WTC11 (cell line): ENCODE measurements around the gene TMEM204. TPM values are rescaled to one million over a fixed set of nuclear protein-coding genes. Genes with fewer than 3 reads are reported as not detected.
A peak's percentile ranks its signal among the peaks of the same experiment; 100 is the strongest.

Source experiments
- ATF1 ChIP-seq: sonication (generic); formaldehyde crosslinking; IDR thresholded peaks from 2 replicates; pipeline ENCODE4 v1.8.1; 2023; ENCODE audit warnings: mild to moderate bottlenecking, moderate library complexity, missing genetic modification reagents
- CTCF ChIP-seq: fragments of 200-600 bp; IDR thresholded peaks from 2 replicates; pipeline ENCODE4 v1.8.0; 2022; ENCODE audit warnings: antibody characterized with exemption
- E2F5 ChIP-seq: sonication (generic); formaldehyde crosslinking; IDR thresholded peaks from 2 replicates; pipeline ENCODE4 v1.8.1; 2022; ENCODE audit warnings: mild to moderate bottlenecking, moderate library complexity, missing genetic modification reagents
- FOXK1 ChIP-seq: sonication (generic); formaldehyde crosslinking; IDR thresholded peaks from 2 replicates; pipeline ENCODE4 v1.8.0; 2022; ENCODE audit warnings: mild to moderate bottlenecking, moderate library complexity, missing genetic modification reagents
- GTF2I ChIP-seq: fragments of 250-450 bp; sonication (Bioruptor Pico); conservative IDR thresholded peaks from 2 replicates; pipeline ENCODE4 v1.4.0; 2021; ENCODE audit warnings: mild to moderate bottlenecking
- HMGA2 ChIP-seq: fragments of 250-450 bp; sonication (Bioruptor Pico); IDR thresholded peaks from 2 replicates; pipeline ENCODE4 v1.4.0; 2021; ENCODE audit warnings: mild to moderate bottlenecking, moderate library complexity
- JUN ChIP-seq: sonication (generic); formaldehyde crosslinking; IDR thresholded peaks from 2 replicates; pipeline ENCODE4 v1.8.0; 2023; ENCODE audit warnings: mild to moderate bottlenecking, missing genetic modification reagents
- MXD4 ChIP-seq: fragments of 250-450 bp; sonication (Bioruptor Pico); IDR thresholded peaks from 2 replicates; pipeline ENCODE4 v1.8.0; 2021; ENCODE audit warnings: mild to moderate bottlenecking, moderate library complexity, borderline replicate concordance
- MYBL2 ChIP-seq: sonication (generic); formaldehyde crosslinking; IDR thresholded peaks from 2 replicates; pipeline ENCODE4 v1.8.1; 2023; ENCODE audit warnings: mild to moderate bottlenecking, moderate library complexity, missing genetic modification reagents
- NFATC4 ChIP-seq: fragments of 250-450 bp; sonication (Bioruptor Pico); IDR thresholded peaks from 2 replicates; pipeline ENCODE4 v1.9.0; 2021; ENCODE audit warnings: mild to moderate bottlenecking
- NFYB ChIP-seq: sonication (generic); formaldehyde crosslinking; conservative IDR thresholded peaks from 2 replicates; pipeline ENCODE4 v1.8.0; 2022; ENCODE audit warnings: low read depth, missing genetic modification reagents
- NR2C2 ChIP-seq: sonication (generic); formaldehyde crosslinking; IDR thresholded peaks from 2 replicates; pipeline ENCODE4 v1.8.0; 2022; ENCODE audit warnings: mild to moderate bottlenecking, missing genetic modification reagents
- PREB ChIP-seq: sonication (generic); formaldehyde crosslinking; IDR thresholded peaks from 2 replicates; pipeline ENCODE4 v1.8.1; 2022; ENCODE audit warnings: mild to moderate bottlenecking, missing genetic modification reagents, moderate library complexity, borderline replicate concordance
- SP1 ChIP-seq: sonication (generic); formaldehyde crosslinking; conservative IDR thresholded peaks from 2 replicates; pipeline ENCODE4 v1.8.1; 2022; ENCODE audit warnings: missing genetic modification reagents
- TCF7 ChIP-seq: sonication (generic); formaldehyde crosslinking; IDR thresholded peaks from 2 replicates; pipeline ENCODE4 v1.8.0; 2022; ENCODE audit warnings: mild to moderate bottlenecking, low read depth, missing genetic modification reagents, moderate library complexity
- TEAD1 ChIP-seq: sonication (generic); formaldehyde crosslinking; IDR thresholded peaks from 2 replicates; pipeline ENCODE4 v1.8.0; 2022; ENCODE audit warnings: mild to moderate bottlenecking, missing genetic modification reagents
- ZBTB21 ChIP-seq: sonication (generic); formaldehyde crosslinking; IDR thresholded peaks from 2 replicates; pipeline ENCODE4 v1.8.1; 2023; ENCODE audit warnings: mild to moderate bottlenecking, missing genetic modification reagents, borderline replicate concordance
- ZBTB43 ChIP-seq: sonication (generic); formaldehyde crosslinking; IDR thresholded peaks from 2 replicates; pipeline ENCODE4 v1.8.1; 2023; ENCODE audit warnings: mild to moderate bottlenecking, missing genetic modification reagents
- ZNF121 ChIP-seq: sonication (generic); formaldehyde crosslinking; IDR thresholded peaks from 2 replicates; pipeline ENCODE4 v1.8.0; 2023; ENCODE audit warnings: missing genetic modification reagents
- ZNF232 ChIP-seq: sonication (generic); formaldehyde crosslinking; IDR thresholded peaks from 2 replicates; pipeline ENCODE4 v1.8.0; 2022; ENCODE audit warnings: mild to moderate bottlenecking, missing genetic modification reagents
- ZNF263 ChIP-seq: sonication (generic); formaldehyde crosslinking; IDR thresholded peaks from 2 replicates; pipeline ENCODE4 v1.8.1; 2022; ENCODE audit warnings: low read depth, mild to moderate bottlenecking, moderate library complexity, missing genetic modification reagents
- ZNF416 ChIP-seq: fragments of 250-450 bp; sonication (Bioruptor Pico); IDR thresholded peaks from 2 replicates; pipeline ENCODE4 v1.9.0; 2021; ENCODE audit warnings: mild to moderate bottlenecking, inconsistent platforms
- ZNF423 ChIP-seq: fragments of 250-450 bp; sonication (Bioruptor Pico); IDR thresholded peaks from 2 replicates; pipeline ENCODE4 v2.1.2; 2022; ENCODE audit warnings: mild to moderate bottlenecking, moderate library complexity
- ZNF425 ChIP-seq: fragments of 250-450 bp; sonication (Bioruptor Pico); conservative IDR thresholded peaks from 2 replicates; pipeline ENCODE4 v1.9.0; 2021; ENCODE audit warnings: mild to moderate bottlenecking
- ZNF671 ChIP-seq: fragments of 250-450 bp; sonication (Bioruptor Pico); IDR thresholded peaks from 2 replicates; pipeline ENCODE4 v1.8.0; 2021; ENCODE audit warnings: mild to moderate bottlenecking
- total RNA-seq: library from RNA; stranded (reverse); gene quantifications from 3 replicates; pipeline ENCODE4 v1.2.3, GENCODE V29; 2021
- TF ChIP-seq, protein P1 (sequence below): sonication (generic); formaldehyde crosslinking; IDR thresholded peaks from 2 replicates; pipeline ENCODE4 v1.8.0; 2022; ENCODE audit warnings: mild to moderate bottlenecking, missing genetic modification reagents
- TF ChIP-seq, protein P2 (sequence below): sonication (generic); formaldehyde crosslinking; IDR thresholded peaks from 2 replicates; pipeline ENCODE4 v1.8.1; 2022; ENCODE audit warnings: missing genetic modification reagents, borderline replicate concordance
- TF ChIP-seq, protein P3 (sequence below): fragments of 250-450 bp; sonication (Bioruptor Pico); IDR thresholded peaks from 2 replicates; pipeline ENCODE4 v1.9.0; 2021; ENCODE audit warnings: moderate library complexity, mild to moderate bottlenecking, inconsistent platforms, borderline replicate concordance
- TF ChIP-seq, protein P4 (sequence below): fragments of 250-450 bp; sonication (Bioruptor Pico); IDR thresholded peaks from 2 replicates; pipeline ENCODE4 v1.9.0; 2021; ENCODE audit warnings: mild to moderate bottlenecking

TMEM204 gene
- total RNA-seq, 1 experiment from 2014 or later, result 0.35 TPM

DNA sequence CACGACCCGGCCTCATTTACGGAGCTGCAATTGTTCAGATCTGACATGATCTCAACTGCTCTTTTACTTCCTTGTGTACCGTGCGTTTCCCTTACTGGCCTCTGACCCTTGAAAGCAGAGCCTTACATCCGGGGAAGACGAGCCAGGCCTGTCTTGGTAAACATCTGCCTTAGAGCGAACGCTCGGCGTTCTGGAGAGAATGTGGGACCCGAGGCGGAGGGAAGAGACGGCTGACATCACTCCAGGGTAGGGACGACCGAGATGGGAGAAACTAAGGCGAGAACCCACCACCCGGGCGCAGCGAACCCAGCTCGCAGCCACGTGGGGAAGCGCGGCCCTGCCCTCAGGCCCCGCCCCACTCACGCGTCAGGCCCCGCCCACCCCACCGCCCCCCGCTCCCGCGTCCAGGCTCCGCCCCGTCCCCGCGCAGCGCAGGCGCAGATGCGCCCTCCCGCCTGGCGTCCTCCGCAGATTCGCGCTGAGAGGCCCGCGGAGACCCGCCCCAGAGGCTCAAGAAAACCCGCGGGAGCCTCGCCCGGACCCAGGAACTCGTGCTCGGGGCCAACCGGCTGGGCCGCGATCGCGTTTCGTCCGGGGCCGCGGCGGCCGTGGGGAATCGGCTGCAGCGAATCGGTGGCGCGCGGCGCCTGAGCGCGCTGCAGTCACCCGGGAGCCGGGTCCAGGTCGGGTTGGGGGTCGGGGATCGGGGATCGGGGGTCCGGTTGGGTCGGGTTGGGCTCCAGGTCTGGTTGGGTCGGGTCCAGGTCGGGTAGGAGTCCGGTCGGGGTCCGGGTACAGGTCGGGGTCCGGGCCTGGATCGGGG, 40.3 kb upstream of the TMEM204 start, which contains the start of gene TELO2 (continued):
- TF ChIP-seq, protein P1, sequence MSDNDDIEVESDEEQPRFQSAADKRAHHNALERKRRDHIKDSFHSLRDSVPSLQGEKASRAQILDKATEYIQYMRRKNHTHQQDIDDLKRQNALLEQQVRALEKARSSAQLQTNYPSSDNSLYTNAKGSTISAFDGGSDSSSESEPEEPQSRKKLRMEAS (CRISPR knock-in tag), result peak; percentile 72
- 0 out of 2 replicates have a peak, but pooled peaks have one; percentile 30 for TF ChIP-seq ZBTB43
- TF ChIP-seq, protein P2, sequence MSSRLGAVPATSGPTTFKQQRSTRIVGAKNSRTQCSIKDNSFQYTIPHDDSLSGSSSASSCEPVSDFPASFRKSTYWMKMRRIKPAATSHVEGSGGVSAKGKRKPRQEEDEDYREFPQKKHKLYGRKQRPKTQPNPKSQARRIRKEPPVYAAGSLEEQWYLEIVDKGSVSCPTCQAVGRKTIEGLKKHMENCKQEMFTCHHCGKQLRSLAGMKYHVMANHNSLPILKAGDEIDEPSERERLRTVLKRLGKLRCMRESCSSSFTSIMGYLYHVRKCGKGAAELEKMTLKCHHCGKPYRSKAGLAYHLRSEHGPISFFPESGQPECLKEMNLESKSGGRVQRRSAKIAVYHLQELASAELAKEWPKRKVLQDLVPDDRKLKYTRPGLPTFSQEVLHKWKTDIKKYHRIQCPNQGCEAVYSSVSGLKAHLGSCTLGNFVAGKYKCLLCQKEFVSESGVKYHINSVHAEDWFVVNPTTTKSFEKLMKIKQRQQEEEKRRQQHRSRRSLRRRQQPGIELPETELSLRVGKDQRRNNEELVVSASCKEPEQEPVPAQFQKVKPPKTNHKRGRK (CRISPR knock-in tag), result no peak
- TF ChIP-seq TEAD1 (CRISPR knock-in tag), result no peak
- peak; percentile 81 for TF ChIP-seq FOXK1
- TF ChIP-seq, protein P3, sequence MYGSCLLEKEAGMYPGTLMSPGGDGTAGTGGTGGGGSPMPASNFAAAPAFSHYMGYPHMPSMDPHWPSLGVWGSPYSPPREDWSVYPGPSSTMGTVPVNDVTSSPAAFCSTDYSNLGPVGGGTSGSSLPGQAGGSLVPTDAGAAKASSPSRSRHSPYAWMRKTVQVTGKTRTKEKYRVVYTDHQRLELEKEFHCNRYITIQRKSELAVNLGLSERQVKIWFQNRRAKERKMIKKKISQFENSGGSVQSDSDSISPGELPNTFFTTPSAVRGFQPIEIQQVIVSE (CRISPR knock-in tag), result no peak
- TF ChIP-seq ZNF416, result no peak
- TF ChIP-seq MYBL2 (CRISPR knock-in tag), result peak; percentile 84
- TF ChIP-seq NFATC4, result no peak
- no peak for TF ChIP-seq HMGA2 (CRISPR knock-in tag)
- TF ChIP-seq NFYB (CRISPR knock-in tag), result no peak
- TF ChIP-seq ATF1 (CRISPR knock-in tag), result no peak
- TF ChIP-seq TCF7 (CRISPR knock-in tag), result no peak
- TF ChIP-seq, protein P4, sequence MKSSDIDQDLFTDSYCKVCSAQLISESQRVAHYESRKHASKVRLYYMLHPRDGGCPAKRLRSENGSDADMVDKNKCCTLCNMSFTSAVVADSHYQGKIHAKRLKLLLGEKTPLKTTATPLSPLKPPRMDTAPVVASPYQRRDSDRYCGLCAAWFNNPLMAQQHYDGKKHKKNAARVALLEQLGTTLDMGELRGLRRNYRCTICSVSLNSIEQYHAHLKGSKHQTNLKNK (CRISPR knock-in tag), result no peak
- no peak for TF ChIP-seq ZNF425
- TF ChIP-seq JUN (CRISPR knock-in tag), result 0 out of 2 replicates have a peak, but pooled peaks have one; percentile 9
- peak; percentile 73; the same call in 1 of the 2 replicates for TF ChIP-seq E2F5
- TF ChIP-seq ZNF671 (CRISPR knock-in tag), result no peak
- TF ChIP-seq ZNF263 (CRISPR knock-in tag), result no peak
- no peak for TF ChIP-seq ZBTB21 (CRISPR knock-in tag)
- no peak for TF ChIP-seq ZNF232
- TF ChIP-seq NR2C2 (CRISPR knock-in tag), result no peak
- no peak for TF ChIP-seq MXD4
- no peak for TF ChIP-seq PREB (CRISPR knock-in tag)
- TF ChIP-seq GTF2I (CRISPR knock-in tag), result no peak
- TF ChIP-seq ZNF121, result no peak
- peak; percentile 43; the same call in 1 of the 2 replicates for TF ChIP-seq SP1
- no peak for TF ChIP-seq ZNF423 (CRISPR knock-in tag)
- TF ChIP-seq CTCF, result no peak
